H9 (cell line): ENCODE results near the gene CCL15. TPM values are rescaled to one million over a fixed set of nuclear protein-coding genes. Genes with fewer than 3 reads are reported as not detected.

ENCODE experiments used
- DNase-seq: peaks from one replicate; pipeline ENCODE4 v3.0.0-alpha.2; 2017
- H2AFZ ChIP-seq: one replicate; pipeline ENCODE4 v1.6.1; 2013; ENCODE audit warnings: mild to moderate bottlenecking, low read length, control low read depth, moderate library complexity
- H2AK5ac ChIP-seq: 2 replicates; pipeline ENCODE4 v1.6.1; 2013; ENCODE audit warnings: low read length, control low read depth, mixed read lengths; ENCODE audit not compliant: insufficient read length
- H2BK120ac ChIP-seq: one replicate; pipeline ENCODE4 v1.6.1; 2013; ENCODE audit warnings: low read depth, mild to moderate bottlenecking, low read length, control low read depth, inconsistent platforms; ENCODE audit not compliant: poor library complexity, severe bottlenecking
- H2BK12ac ChIP-seq: 2 replicates; pipeline ENCODE4 v1.6.1; 2013; ENCODE audit warnings: low read length, control low read depth, mixed read lengths, low read depth; ENCODE audit not compliant: insufficient read length
- H2BK15ac ChIP-seq: 2 replicates; pipeline ENCODE4 v1.6.1; 2013; ENCODE audit warnings: low read depth, low read length, control low read depth
- H2BK20ac ChIP-seq: one replicate; pipeline ENCODE4 v1.6.1; 2013; ENCODE audit warnings: low read depth, mild to moderate bottlenecking, low read length, control low read depth, inconsistent platforms; ENCODE audit not compliant: poor library complexity, severe bottlenecking
- H2BK5ac ChIP-seq: 2 replicates; pipeline ENCODE4 v1.6.1; 2013; ENCODE audit warnings: low read length, control low read depth, mixed read lengths; ENCODE audit not compliant: insufficient read length
- H3K14ac ChIP-seq: 2 replicates; pipeline ENCODE4 v1.6.1; 2013; ENCODE audit warnings: low read length, control low read depth; ENCODE audit not compliant: insufficient read depth
- H3K18ac ChIP-seq: 2 replicates; pipeline ENCODE4 v1.6.1; 2013; ENCODE audit warnings: low read depth, mild to moderate bottlenecking, mixed read lengths, low read length, control low read depth; ENCODE audit not compliant: insufficient read length
- H3K23ac ChIP-seq: 2 replicates; pipeline ENCODE4 v1.6.1; 2013; ENCODE audit warnings: low read length, control low read depth, mixed read lengths, low read depth; ENCODE audit not compliant: insufficient read length
- H3K23me2 ChIP-seq: 2 replicates; pipeline ENCODE4 v1.6.1; 2013; ENCODE audit warnings: low read depth, mild to moderate bottlenecking, mixed read lengths, low read length, control low read depth; ENCODE audit not compliant: insufficient read length, poor library complexity, severe bottlenecking
- H3K27ac ChIP-seq: 2 replicates; pipeline ENCODE4 v1.5.1; 2013; ENCODE audit warnings: low read length, control low read depth, mixed read lengths, low read depth; ENCODE audit not compliant: insufficient read length
- H3K27me3 ChIP-seq: 2 replicates; pipeline ENCODE4 v1.6.1; 2013; ENCODE audit warnings: low read length, control low read depth, inconsistent platforms; ENCODE audit not compliant: insufficient read depth
- H3K4ac ChIP-seq: 2 replicates; pipeline ENCODE4 v1.6.1; 2013; ENCODE audit warnings: low read depth, mild to moderate bottlenecking, control low read depth, inconsistent platforms, low read length, moderate library complexity
- H3K4me1 ChIP-seq: 2 replicates; pipeline ENCODE4 v1.6.1; 2013; ENCODE audit warnings: low read length, control low read depth, inconsistent platforms; ENCODE audit not compliant: insufficient read depth
- H3K4me2 ChIP-seq: 2 replicates; pipeline ENCODE4 v1.6.1; 2013; ENCODE audit warnings: low read length, control low read depth, mixed read lengths; ENCODE audit not compliant: insufficient read length, insufficient read depth
- H3K56ac ChIP-seq: 2 replicates; pipeline ENCODE4 v1.6.1; 2013; ENCODE audit warnings: low read depth, mild to moderate bottlenecking, mixed read lengths, low read length, control low read depth; ENCODE audit not compliant: insufficient read length
- H3K79me1 ChIP-seq: 2 replicates; pipeline ENCODE4 v1.6.1; 2013; ENCODE audit warnings: low read depth, mild to moderate bottlenecking, moderate library complexity, low read length, control low read depth, inconsistent platforms; ENCODE audit not compliant: insufficient read depth, poor library complexity, severe bottlenecking
- H3K79me2 ChIP-seq: 2 replicates; pipeline ENCODE4 v1.6.1; 2013; ENCODE audit warnings: low read length, control low read depth, inconsistent platforms; ENCODE audit not compliant: insufficient read depth
- H3K9ac ChIP-seq: 2 replicates; pipeline ENCODE4 v1.6.1; 2013; ENCODE audit warnings: low read length, control low read depth, mixed read lengths; ENCODE audit not compliant: insufficient read length; ENCODE audit errors: extremely low read depth
- H3K9me3 ChIP-seq: one replicate; pipeline ENCODE4 v1.6.1; 2013; ENCODE audit warnings: low read depth, low read length, inconsistent platforms; ENCODE audit not compliant: control insufficient read depth
- H3T11ph ChIP-seq: one replicate; pipeline ENCODE4 v1.6.1; 2013; ENCODE audit warnings: mild to moderate bottlenecking, low read length, control low read depth, inconsistent platforms
- H4K20me1 ChIP-seq: one replicate; pipeline ENCODE4 v1.6.1; 2013; ENCODE audit not compliant: control insufficient read depth, insufficient read length, insufficient read depth
- H4K5ac ChIP-seq: 2 replicates; pipeline ENCODE4 v1.6.1; 2013; ENCODE audit warnings: low read depth, mild to moderate bottlenecking, mixed read lengths, low read length, control low read depth; ENCODE audit not compliant: insufficient read length
- H4K8ac ChIP-seq: replicated peaks from 2 replicates; pipeline ENCODE4 v1.6.1; 2013; ENCODE audit warnings: low read length, control low read depth, mixed read lengths, low read depth; ENCODE audit not compliant: insufficient read length
- H4K91ac ChIP-seq: 2 replicates; pipeline ENCODE4 v1.6.1; 2013; ENCODE audit warnings: low read depth, mild to moderate bottlenecking, moderate library complexity, mixed read lengths, low read length, control low read depth; ENCODE audit not compliant: insufficient read length
- H3K27ac Mint-ChIP-seq, 3 experiments: 2 replicates in 2 of 3; 3 replicates in 1 of 3; pipeline ENCODE4 v1.8.0; 2020 to 2021; ENCODE audit warnings: mixed read lengths in 3 of 3, mild to moderate bottlenecking in 1 of 3, moderate library complexity in 1 of 3
- H3K27me3 Mint-ChIP-seq: 2 replicates; pipeline ENCODE4 v1.8.0; 2021; ENCODE audit warnings: low read depth, mild to moderate bottlenecking, moderate library complexity, mixed read lengths
- H3K36me3 Mint-ChIP-seq, 3 experiments: 2 replicates in 2 of 3; 3 replicates in 1 of 3; pipeline ENCODE4 v1.8.0; 2020 to 2021; ENCODE audit warnings: low read depth in 3 of 3, mixed read lengths in 3 of 3; ENCODE audit not compliant: insufficient read depth in 1 of 3
- H3K4me1 Mint-ChIP-seq, 2 experiments: 2 replicates each; pipeline ENCODE4 v1.8.0; 2020; ENCODE audit warnings: mixed read lengths in 2 of 2
- H3K4me3 Mint-ChIP-seq, 2 experiments: 2 replicates in 1 of 2; 3 replicates in 1 of 2; pipeline ENCODE4 v1.8.0; 2020 to 2021; ENCODE audit warnings: mild to moderate bottlenecking in 2 of 2, mixed read lengths in 2 of 2, moderate library complexity in 1 of 2
- H3K9me3 Mint-ChIP-seq, 2 experiments: 2 replicates in 1 of 2; 3 replicates in 1 of 2; pipeline ENCODE4 v1.8.0; 2020; ENCODE audit warnings: mild to moderate bottlenecking in 2 of 2, mixed read lengths in 2 of 2, moderate library complexity in 1 of 2
- CTCF ChIP-seq: fragments of 200-600 bp; sonication (generic); conservative IDR thresholded peaks from 3 replicates; pipeline ENCODE4 v1.8.0; 2021; ENCODE audit warnings: antibody characterized with exemption, mild to moderate bottlenecking
- WGBS: extraction: QIAGEN DNeasy Blood & Tissue Kit; methylation state at CpG from one replicate; pipeline ENCODE4 v1.1.7; 2013; ENCODE audit warnings: missing lambda C conversion rate, low lambda C conversion rate, mixed read lengths; ENCODE audit not compliant: insufficient read length; ENCODE audit errors: extremely low coverage; 5-methylcytosine and 5-hydroxymethylcytosine counted together
- total RNA-seq: library from RNA; stranded (reverse); gene quantifications from 2 replicates; pipeline ENCODE4 v1.2.1, GENCODE V29; 2021

Gene CCL15
- total RNA-seq, 1 experiment from 2014 or later, result not detected

DNA sequence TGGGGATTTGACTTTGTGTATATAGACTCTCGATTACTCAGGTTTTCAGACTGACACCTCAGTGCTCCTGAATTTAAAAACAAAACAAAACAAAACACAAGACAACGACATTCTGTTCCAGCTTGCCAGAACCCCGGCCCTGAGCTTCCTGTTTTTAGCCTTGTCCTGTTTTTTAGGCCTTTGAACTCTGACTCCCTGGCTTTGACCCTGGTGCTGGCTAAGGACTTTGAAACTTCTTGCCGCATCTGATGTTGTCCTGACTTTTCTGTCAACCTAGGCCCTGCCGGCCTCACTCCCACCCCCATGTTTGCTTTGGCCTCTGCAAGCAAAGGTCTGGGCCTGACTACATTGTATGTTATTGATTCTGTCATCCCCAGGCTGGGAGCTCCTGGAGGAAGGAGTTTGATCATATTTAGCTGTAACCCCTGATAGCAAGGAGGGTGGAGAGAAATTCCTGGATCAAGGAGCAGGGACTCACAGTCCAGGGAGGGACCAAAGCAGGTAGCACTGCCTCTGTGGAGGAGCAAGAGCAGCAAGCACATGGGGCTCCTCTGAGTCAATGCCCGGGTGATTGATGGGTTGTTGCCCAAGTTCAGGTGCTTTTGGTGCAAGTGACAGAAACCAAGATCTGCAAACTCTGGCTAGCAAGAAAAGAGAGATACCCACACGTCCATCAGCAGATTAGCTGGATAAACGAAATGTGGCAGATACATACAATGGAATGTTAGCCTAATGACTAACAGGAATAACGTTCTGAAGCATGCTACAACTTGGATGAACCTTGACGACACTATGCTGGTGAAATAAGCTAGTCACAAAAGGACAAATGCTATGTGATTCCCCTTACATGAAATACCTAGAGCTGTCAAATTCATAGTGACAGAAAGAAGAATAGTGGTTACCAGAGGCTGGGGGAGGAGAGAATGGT, 27.8 kb downstream of the CCL15 start:
- H3K14ac ChIP-seq, result no peak overlapping the region; the same call in 1 of the 2 replicates
- no peaks in the 10 kb centered on the region for H3K9me3 ChIP-seq
- H3K23ac ChIP-seq, result no peak overlapping the region
- no peak for DNase-seq
- no peak overlapping the region for H2BK20ac ChIP-seq
- no peak overlapping the region for H2BK12ac ChIP-seq
- H3K4ac ChIP-seq, result no peak overlapping the region
- no peak for TF ChIP-seq CTCF
- WGBS, result no CpG with 5 or more reads among the region's 10 CpGs
- no peaks in the 10 kb centered on the region for H4K20me1 ChIP-seq
- no peak overlapping the region for H2BK15ac ChIP-seq
- no peak overlapping the region for H3K56ac ChIP-seq
- no peak overlapping the region for H4K91ac ChIP-seq
- no peaks in the 10 kb centered on the region for H3K9me3 Mint-ChIP-seq
- no peaks in the 10 kb centered on the region for H3K79me2 ChIP-seq
- H4K5ac ChIP-seq, result no peak overlapping the region
- H3K27me3 ChIP-seq, result no peaks in the 10 kb centered on the region
- H3K9ac ChIP-seq, result no peak overlapping the region
- no peak overlapping the region for H2BK120ac ChIP-seq
- no peaks in the 10 kb centered on the region for H3K23me2 ChIP-seq
- H3K27ac ChIP-seq, result no peak overlapping the region
- H2AFZ ChIP-seq, result no peak overlapping the region
- no peak overlapping the region for H3T11ph ChIP-seq
- peaks cover 5 to 11% of the 10 kb centered on the region in 2 experiments; a peak in 3 of 4 replicates for H3K4me1 Mint-ChIP-seq
- no peak overlapping the region for H3K18ac ChIP-seq
- H3K79me1 ChIP-seq, result no peaks in the 10 kb centered on the region
- no peak overlapping the region for H2BK5ac ChIP-seq
- H3K4me2 ChIP-seq, result no peak overlapping the region
- H3K36me3 Mint-ChIP-seq, result no peaks in the 10 kb centered on the region
- no peak overlapping the region for H3K27ac Mint-ChIP-seq
- no peak overlapping the region for H4K8ac ChIP-seq
- peaks cover 1% of the 10 kb centered on the region; the same call in 1 of the 2 replicates for H3K27me3 Mint-ChIP-seq
- no peak overlapping the region for H2AK5ac ChIP-seq
- H3K4me3 Mint-ChIP-seq, result no peak overlapping the region
- no peaks in the 10 kb centered on the region for H3K4me1 ChIP-seq
